Endothelial cell of umbilical vein (primary cell): ENCODE measurements around the gene KRTAP10-2. TPM values are rescaled to one million over a fixed set of nuclear protein-coding genes. Genes with fewer than 3 reads are reported as not detected.

ENCODE experiments used
- BruUV-seq: library from RNA; stranded (reverse); fragments of 400-500 nt; replicated peaks from 2 replicates; lab custom pipeline; 2021; lab: Mats Ljungman, UMichigan
- CTCF ChIA-PET: fragments of 300-600, 350-600 bp; sonication (Branson Sonifier 250); formaldehyde crosslinking; loops from one replicate; lab custom pipeline; 2021; ENCODE audit warnings: antibody characterized with exemption, inconsistent platforms; lab: Charles Lee
- POLR2A ChIA-PET: fragments of 300-600, 350-600 bp; sonication (Branson Sonifier 250); formaldehyde crosslinking; loops from one replicate; lab custom pipeline; 2021; ENCODE audit warnings: antibody characterized with exemption, inconsistent platforms; lab: Charles Lee
- DNase-seq: peaks from one replicate; pipeline ENCODE4 v3.0.0-alpha.2; 2011; ENCODE audit warnings: low read depth, low spot score
- FAIRE-seq: peaks from 2 replicates; lab custom pipeline; 2011; peaks lifted over from hg19 to GRCh38; lab: Jason Lieb, UNC
- H2AFZ ChIP-seq: 2 replicates; pipeline ENCODE4 v1.6.0; 2012; ENCODE audit warnings: low read depth, low read length, control low read depth, inconsistent platforms
- H3K27ac ChIP-seq: 2 replicates; pipeline ENCODE4 v1.5.1; 2011; ENCODE audit warnings: low read depth, mild to moderate bottlenecking, control low read depth, low read length, moderate library complexity; ENCODE audit not compliant: insufficient read depth
- H3K27me3 ChIP-seq, 2 experiments: 2 replicates each; pipeline versions ENCODE4 v1.6.0 to v1.6.1; 2011; ENCODE audit warnings: low read length in 2 of 2, mixed read lengths in 1 of 2; ENCODE audit not compliant: control insufficient read depth in 2 of 2, insufficient read depth in 2 of 2
- H3K36me3 ChIP-seq, 2 experiments: 2 replicates in 1 of 2; 3 replicates in 1 of 2; pipeline ENCODE4 v1.5.1; 2011; ENCODE audit warnings: low read length in 2 of 2, mild to moderate bottlenecking in 1 of 2, moderate library complexity in 1 of 2; ENCODE audit not compliant: control insufficient read depth in 2 of 2, insufficient read depth in 2 of 2; ENCODE audit errors: extremely low read depth in 1 of 2
- H3K4me1 ChIP-seq: 3 replicates; pipeline ENCODE4 v1.5.1; 2011; ENCODE audit warnings: mild to moderate bottlenecking, low read length; ENCODE audit not compliant: control insufficient read depth, insufficient read depth; ENCODE audit errors: extremely low read depth
- H3K4me2 ChIP-seq: 2 replicates; pipeline ENCODE4 v1.6.1; 2011; ENCODE audit warnings: low read length, control low read depth, mixed read lengths; ENCODE audit not compliant: insufficient read depth
- H3K4me3 ChIP-seq, 3 experiments: fragments of 200-600 bp in 1 of 3; sonication (generic), shearing (Covaris generic) in 1 of 3; replicated peaks in 1 of 3; 2 replicates each; pipeline ENCODE4 v1.5.1; 2011 to 2016; ENCODE audit warnings: control low read depth in 3 of 3, low read length in 3 of 3, mild to moderate bottlenecking in 2 of 3, inconsistent platforms in 1 of 3, low read depth in 1 of 3, moderate library complexity in 1 of 3; ENCODE audit not compliant: insufficient read depth in 1 of 3
- H3K79me2 ChIP-seq: 2 replicates; pipeline ENCODE4 v1.6.0; 2012; ENCODE audit warnings: low read length, inconsistent platforms; ENCODE audit not compliant: control insufficient read depth, insufficient read depth
- H3K9ac ChIP-seq: replicated peaks from 2 replicates; pipeline ENCODE3; 2011; ENCODE audit warnings: low read length, control low read depth; ENCODE audit not compliant: insufficient read depth; ENCODE audit errors: extremely low read depth
- H3K9me1 ChIP-seq: replicated peaks from 3 replicates; pipeline ENCODE4 v1.6.0; 2011; ENCODE audit warnings: mild to moderate bottlenecking, low read length; ENCODE audit not compliant: control insufficient read depth, insufficient read depth; ENCODE audit errors: extremely low read depth
- H3K9me3 ChIP-seq: replicated peaks from 2 replicates; pipeline ENCODE4 v1.5.1; 2012; ENCODE audit warnings: low read length, inconsistent platforms; ENCODE audit not compliant: control insufficient read depth, insufficient read depth
- H4K20me1 ChIP-seq: replicated peaks from 2 replicates; pipeline ENCODE3; 2011; ENCODE audit warnings: mild to moderate bottlenecking, low read length; ENCODE audit not compliant: control insufficient read depth, insufficient read depth; ENCODE audit errors: extremely low read depth
- EZH2 ChIP-seq: IDR thresholded peaks from 2 replicates; pipeline ENCODE4 v1.6.1; 2012; ENCODE audit warnings: borderline replicate concordance, low read depth, mild to moderate bottlenecking, moderate library complexity, low read length, inconsistent platforms; ENCODE audit not compliant: severe bottlenecking
- FOS ChIP-seq: IDR thresholded peaks from 2 replicates; pipeline ENCODE4 v1.6.1; 2011; ENCODE audit warnings: mild to moderate bottlenecking, low read length, moderate library complexity, borderline replicate concordance; ENCODE audit not compliant: insufficient read depth
- GATA2 ChIP-seq: IDR thresholded peaks from 2 replicates; pipeline ENCODE4 v1.7.0; 2011; ENCODE audit warnings: low read depth, mild to moderate bottlenecking, moderate library complexity, mixed read lengths, low read length; ENCODE audit not compliant: insufficient read length, insufficient read depth
- JUN ChIP-seq: IDR thresholded peaks from 2 replicates; pipeline ENCODE4 v1.6.1; 2011; ENCODE audit warnings: borderline replicate concordance, low read depth; ENCODE audit not compliant: insufficient read length, insufficient read depth
- MYC ChIP-seq: IDR thresholded peaks from one replicate; pipeline ENCODE4 v1.6.1; 2011; ENCODE audit warnings: mild to moderate bottlenecking, low read depth, low read length
- POLR2A ChIP-seq: IDR thresholded peaks from 2 replicates; pipeline ENCODE4 v1.6.1; 2012; ENCODE audit warnings: low read depth, mild to moderate bottlenecking, control low read depth, low read length
- POLR2AphosphoS5 ChIP-seq: IDR thresholded peaks from 2 replicates; pipeline ENCODE4 v1.6.1; 2012; ENCODE audit warnings: low read depth, mild to moderate bottlenecking, control low read depth, low read length, moderate library complexity; ENCODE audit not compliant: insufficient read depth
- dilution Hi-C: fragments of 300-500 bp; cut with MboI; formaldehyde crosslinking; loops from one replicate; pipeline ENCODE4 v1.15.0; 2019; ENCODE audit warnings: low sequenced_read_pairs; ENCODE audit not compliant: extremely low pct_ligation_motif_present
- intact Hi-C: fragments of 100-400 bp; cut with micrococcal nuclease; formaldehyde crosslinking; loops from one replicate; pipeline ENCODE4 v1.10.0; 2022
- polyA plus RNA-seq, 4 experiments: library from polyadenylated mRNA; depleted of rRNA in 3 of 4; stranded (reverse) in 3 of 4; unstranded in 1 of 4; fragments of >200 nt; gene quantifications; 2 replicates each; pipeline versions ENCODE4 v1.2.1 to v1.2.3, GENCODE V29; 2011 to 2012; ENCODE audit warnings: missing spikeins in 1 of 4
- total RNA-seq: library from RNA; stranded (reverse); gene quantifications from 2 replicates; pipeline ENCODE4 v1.2.3, GENCODE V29; 2021
- TF ChIP-seq, protein P1 (sequence below), 2 donors: IDR thresholded peaks; 1 replicate in 1 of 2; 2 replicates in 1 of 2; pipeline ENCODE4 v1.5.1; 2011; ENCODE audit warnings: low read length in 2 of 2, mild to moderate bottlenecking in 2 of 2, moderate library complexity in 2 of 2, control low read depth in 1 of 2, inconsistent platforms in 1 of 2, low read depth in 1 of 2; ENCODE audit not compliant: insufficient read depth in 1 of 2; ENCODE audit errors: extremely low read depth in 1 of 2
- TF ChIP-seq, protein P2 (sequence below): IDR thresholded peaks from 2 replicates; pipeline ENCODE4 v1.6.1; 2011; ENCODE audit not compliant: insufficient read depth, insufficient read length

KRTAP10-2 gene
- total and polyA plus RNA-seq, 2 donors (not counting 3 experiments of a cell fraction or from before 2014, with no cell fraction given): not detected

DNA sequence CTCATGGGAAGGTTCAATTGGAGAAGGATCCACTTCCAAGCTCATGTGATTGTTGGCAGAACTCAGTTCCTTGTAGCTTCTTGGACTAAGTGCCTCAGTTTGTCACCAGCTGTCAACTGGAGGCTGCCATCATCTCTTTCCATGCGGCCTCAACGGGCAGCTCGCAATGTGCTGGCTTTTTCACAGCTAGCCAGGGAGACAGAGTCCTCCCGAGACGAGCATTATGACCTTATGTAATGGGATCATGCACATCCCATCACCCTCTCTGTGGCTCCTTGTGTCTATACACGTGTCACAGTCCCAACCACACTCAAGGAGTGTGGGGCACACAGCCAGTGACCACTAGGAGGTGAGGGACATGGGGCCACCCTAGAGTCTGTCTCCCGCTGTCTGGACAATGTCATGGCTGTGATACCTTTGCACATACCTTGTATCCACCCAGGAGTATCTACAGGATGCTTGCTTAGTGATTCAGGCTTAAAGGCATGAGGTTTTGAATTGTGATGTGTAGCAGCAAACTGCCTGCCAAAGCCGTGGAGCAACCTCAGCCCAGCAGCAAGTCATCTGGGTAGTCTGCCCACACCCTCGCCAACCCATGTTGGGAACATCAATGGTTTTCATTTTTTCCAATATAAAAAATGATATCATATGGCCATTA lies 44.9 kb upstream of the KRTAP10-2 start:
- FAIRE-seq (no peak), DNase-seq (no peak)
- Histone ChIP-seq H3K79me2 (no peaks in the 10 kb centered on the region), H3K4me1 (no peaks in the 10 kb centered on the region), H3K27me3 (peaks cover 0 to 2% of the 10 kb centered on the region in 2 experiments), H3K36me3 (no peaks in the 10 kb centered on the region), H3K4me3 (no peak overlapping the region), H3K9me1 (no peaks in the 10 kb centered on the region), H3K9me3 (no peaks in the 10 kb centered on the region), H2AFZ (no peak overlapping the region), H3K4me2 (no peak overlapping the region), H3K9ac (no peak overlapping the region), H3K27ac (no peak overlapping the region), H4K20me1 (no peaks in the 10 kb centered on the region)
- TF ChIP-seq EZH2 (no peak), POLR2AphosphoS5 (no peak), FOS (no peak), MYC (no peak), GATA2 (no peak), JUN (no peak), POLR2A (no peak)
- TF ChIP-seq, protein P1, sequence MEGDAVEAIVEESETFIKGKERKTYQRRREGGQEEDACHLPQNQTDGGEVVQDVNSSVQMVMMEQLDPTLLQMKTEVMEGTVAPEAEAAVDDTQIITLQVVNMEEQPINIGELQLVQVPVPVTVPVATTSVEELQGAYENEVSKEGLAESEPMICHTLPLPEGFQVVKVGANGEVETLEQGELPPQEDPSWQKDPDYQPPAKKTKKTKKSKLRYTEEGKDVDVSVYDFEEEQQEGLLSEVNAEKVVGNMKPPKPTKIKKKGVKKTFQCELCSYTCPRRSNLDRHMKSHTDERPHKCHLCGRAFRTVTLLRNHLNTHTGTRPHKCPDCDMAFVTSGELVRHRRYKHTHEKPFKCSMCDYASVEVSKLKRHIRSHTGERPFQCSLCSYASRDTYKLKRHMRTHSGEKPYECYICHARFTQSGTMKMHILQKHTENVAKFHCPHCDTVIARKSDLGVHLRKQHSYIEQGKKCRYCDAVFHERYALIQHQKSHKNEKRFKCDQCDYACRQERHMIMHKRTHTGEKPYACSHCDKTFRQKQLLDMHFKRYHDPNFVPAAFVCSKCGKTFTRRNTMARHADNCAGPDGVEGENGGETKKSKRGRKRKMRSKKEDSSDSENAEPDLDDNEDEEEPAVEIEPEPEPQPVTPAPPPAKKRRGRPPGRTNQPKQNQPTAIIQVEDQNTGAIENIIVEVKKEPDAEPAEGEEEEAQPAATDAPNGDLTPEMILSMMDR (IDR thresholded peaks at IDR 0.05; ENCODE audit: extremely low read depth in 1 of 2, insufficient read depth in 1 of 2, low read depth in 1 of 2, low read length in 2 of 2): no peak
- TF ChIP-seq, protein P2, sequence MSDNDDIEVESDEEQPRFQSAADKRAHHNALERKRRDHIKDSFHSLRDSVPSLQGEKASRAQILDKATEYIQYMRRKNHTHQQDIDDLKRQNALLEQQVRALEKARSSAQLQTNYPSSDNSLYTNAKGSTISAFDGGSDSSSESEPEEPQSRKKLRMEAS: no peak
- dilution Hi-C loops: no loop called here
- POLR2A ChIA-PET: no interaction called here
- no TSS peak for BruUV-seq
- intact Hi-C loops: no loop called here
- CTCF ChIA-PET: interaction anchor here (1.1 to 1.7 kb wide), 2 partner anchors 197 kb away, joined by 4 to 5 read pairs; no protein-coding TSS in a partner anchor
